ENCODE data around the gene MRC1.

MRC1 gene

DNA sequence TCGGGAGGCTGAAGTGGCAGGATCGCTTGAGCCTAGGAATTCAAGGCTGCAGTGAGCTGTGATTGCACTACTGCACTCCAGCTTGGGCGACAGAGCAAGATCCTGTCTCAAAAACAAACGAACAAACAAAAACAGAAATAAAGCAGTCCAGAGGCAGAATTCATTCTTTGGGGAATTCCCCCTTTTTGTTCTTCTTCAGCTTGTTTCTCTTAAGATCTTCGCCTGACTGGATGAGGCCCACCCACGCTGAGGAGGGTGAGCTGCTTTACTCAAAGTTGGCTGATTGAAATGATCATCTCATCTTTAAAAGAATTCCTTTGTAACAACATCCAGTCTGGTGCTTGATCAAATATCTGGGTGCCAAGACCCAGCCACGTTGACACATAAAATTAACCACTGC lies 10.7 kb downstream of the MRC1 start:
- Histone ChIP-seq H3K27ac (ENCODE audit: extremely low read depth, low read depth, low read length) (no peak overlapping the region), H3K36me3 (ENCODE audit: control insufficient read depth in 2 of 2, insufficient read depth in 1 of 2, low read length in 2 of 2) (no peaks in the 10 kb centered on the region), H3K4me1 (ENCODE audit: control insufficient read depth, insufficient read depth, low read length) (no peaks in the 10 kb centered on the region), H3K9me3 (ENCODE audit: control insufficient read depth, insufficient read depth, low read depth, low read length) (no peaks in the 10 kb centered on the region), H3K4me3 (ENCODE audit: low read depth, low read length) (no peak overlapping the region)
- TF ChIP-seq OVOL3 (tag by site-specific recombination; IDR thresholded peaks at IDR 0.05) (no peak), ZNF600 (tag by site-specific recombination; IDR thresholded peaks at IDR 0.05) (no peak), ZNF10 (tag by site-specific recombination; IDR thresholded peaks at IDR 0.05) (peak; percentile 46; the same call in 1 of the 2 replicates), ZNF302 (tag by site-specific recombination; IDR thresholded peaks at IDR 0.05; ENCODE audit: low read depth) (no peak)
- ChIA-PET POLR2A (no interaction called here), CTCF (no interaction called here)

DNA sequence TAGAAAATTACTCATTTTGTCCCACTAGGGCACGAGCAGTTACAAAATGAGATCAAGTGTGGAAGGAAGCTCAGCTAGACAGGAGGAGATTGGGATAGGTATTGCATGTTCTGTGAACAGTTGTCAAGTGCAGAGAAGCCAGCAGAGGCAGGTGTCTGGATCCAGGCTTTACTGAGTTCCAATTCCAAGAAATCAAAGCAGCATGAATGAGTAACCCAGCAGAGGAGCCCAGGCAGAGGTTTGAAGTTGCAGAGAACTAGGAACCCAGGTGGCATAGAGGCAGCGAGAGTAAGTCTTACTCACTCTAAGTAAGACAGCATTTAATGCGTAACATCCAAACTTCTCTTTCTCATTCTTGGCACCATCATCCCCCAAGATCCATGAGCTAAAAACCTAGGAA lies 11.8 kb downstream of the MRC1 start:
- H3K36me3 ChIP-seq (ENCODE audit: control insufficient read depth in 2 of 2, insufficient read depth in 1 of 2, low read length in 2 of 2), result no peaks in the 10 kb centered on the region
- no peak overlapping the region for H3K4me3 ChIP-seq (ENCODE audit: low read depth, low read length)
- H3K4me1 ChIP-seq (ENCODE audit: control insufficient read depth, insufficient read depth, low read length), result no peaks in the 10 kb centered on the region
- no peak overlapping the region for H3K27ac ChIP-seq (ENCODE audit: extremely low read depth, low read depth, low read length)
- ChIA-PET CTCF (interaction anchor here (0.7 to 1.4 kb wide), 3 partner anchors 27 to 284 kb away, joined by 3 to 5 read pairs (median 4); no protein-coding TSS in a partner anchor), POLR2A (no interaction called here)
- no peaks in the 10 kb centered on the region for H3K9me3 ChIP-seq (ENCODE audit: control insufficient read depth, insufficient read depth, low read depth, low read length)
- TF ChIP-seq GLI2 (tag by site-specific recombination; IDR thresholded peaks at IDR 0.05; ENCODE audit: borderline replicate concordance, low read depth), result no peak

DNA sequence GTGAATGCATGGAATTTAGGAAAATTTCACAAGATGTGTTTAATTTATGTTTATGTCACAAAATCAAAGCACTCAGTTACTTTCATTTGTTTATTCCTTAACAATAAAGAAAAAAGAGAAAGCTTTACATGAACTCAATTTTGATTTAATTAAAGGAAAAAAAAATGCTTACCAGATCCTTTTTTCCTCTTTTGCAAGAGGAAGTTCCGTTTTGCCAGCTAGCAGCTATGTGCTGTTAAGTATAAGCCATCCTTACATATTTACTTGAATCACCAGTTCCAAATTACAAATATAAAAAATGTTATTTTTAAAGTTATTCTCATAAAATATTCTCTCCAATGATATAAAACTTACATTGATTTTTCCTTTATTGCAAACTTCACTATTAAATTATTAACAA lies 12.7 kb downstream of the MRC1 start:
- no peak overlapping the region for H3K4me3 ChIP-seq (ENCODE audit: low read depth, low read length)
- TF ChIP-seq, protein P1, sequence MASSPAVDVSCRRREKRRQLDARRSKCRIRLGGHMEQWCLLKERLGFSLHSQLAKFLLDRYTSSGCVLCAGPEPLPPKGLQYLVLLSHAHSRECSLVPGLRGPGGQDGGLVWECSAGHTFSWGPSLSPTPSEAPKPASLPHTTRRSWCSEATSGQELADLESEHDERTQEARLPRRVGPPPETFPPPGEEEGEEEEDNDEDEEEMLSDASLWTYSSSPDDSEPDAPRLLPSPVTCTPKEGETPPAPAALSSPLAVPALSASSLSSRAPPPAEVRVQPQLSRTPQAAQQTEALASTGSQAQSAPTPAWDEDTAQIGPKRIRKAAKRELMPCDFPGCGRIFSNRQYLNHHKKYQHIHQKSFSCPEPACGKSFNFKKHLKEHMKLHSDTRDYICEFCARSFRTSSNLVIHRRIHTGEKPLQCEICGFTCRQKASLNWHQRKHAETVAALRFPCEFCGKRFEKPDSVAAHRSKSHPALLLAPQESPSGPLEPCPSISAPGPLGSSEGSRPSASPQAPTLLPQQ (tag by site-specific recombination; IDR thresholded peaks at IDR 0.05), result no peak
- TF ChIP-seq ZNF658 (tag by site-specific recombination; IDR thresholded peaks at IDR 0.05), result no peak
- TF ChIP-seq ZNF514 (tag by site-specific recombination; IDR thresholded peaks at IDR 0.05), result no peak
- no peak for TF ChIP-seq HOXA7 (CRISPR knock-in tag; IDR thresholded peaks at IDR 0.05; ENCODE audit: borderline replicate concordance)
- no peak for TF ChIP-seq ZNF777 (tag by site-specific recombination; IDR thresholded peaks at IDR 0.05; ENCODE audit: borderline replicate concordance)
- TF ChIP-seq MYNN (tag by site-specific recombination; IDR thresholded peaks at IDR 0.05; ENCODE audit: borderline replicate concordance), result no peak
- TF ChIP-seq BCL11B (tag by site-specific recombination; IDR thresholded peaks at IDR 0.05; ENCODE audit: low read depth), result no peak
- TF ChIP-seq ZNF302 (tag by site-specific recombination; IDR thresholded peaks at IDR 0.05; ENCODE audit: low read depth), result no peak
- no peak for TF ChIP-seq ZNF670 (tag by site-specific recombination; IDR thresholded peaks at IDR 0.05; ENCODE audit: low read depth)
- H3K27ac ChIP-seq (ENCODE audit: extremely low read depth, low read depth, low read length), result no peak overlapping the region
- POLR2A ChIA-PET, result no interaction called here
- H3K36me3 ChIP-seq (ENCODE audit: control insufficient read depth in 2 of 2, insufficient read depth in 1 of 2, low read length in 2 of 2), result no peaks in the 10 kb centered on the region
- CTCF ChIA-PET, result interaction anchor here (0.9 to 1.4 kb wide), 3 partner anchors 20 to 84 kb away, joined by 3 to 5 read pairs (median 3); no protein-coding TSS in a partner anchor
- H3K4me1 ChIP-seq (ENCODE audit: control insufficient read depth, insufficient read depth, low read length), result no peaks in the 10 kb centered on the region
- H3K9me3 ChIP-seq (ENCODE audit: control insufficient read depth, insufficient read depth, low read depth, low read length), result no peaks in the 10 kb centered on the region

DNA sequence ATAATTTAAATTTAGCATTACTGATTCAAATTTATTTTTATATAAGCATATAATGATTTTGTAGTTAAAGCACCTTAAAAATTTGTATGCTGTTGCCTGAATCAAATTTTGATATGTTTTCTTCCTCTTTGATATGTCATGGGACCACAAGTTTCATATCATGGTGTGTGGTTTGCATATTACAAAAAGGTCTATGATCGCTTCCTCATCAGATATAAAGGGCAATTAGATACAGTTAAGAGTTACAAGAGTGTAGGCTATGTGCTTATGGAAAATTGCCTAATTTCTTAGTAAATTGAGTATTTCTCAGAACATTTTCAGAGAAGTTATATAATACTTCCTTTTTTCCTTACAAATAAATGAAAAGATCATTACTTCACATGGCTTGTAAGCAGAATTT lies 22.2 kb downstream of the MRC1 start:
- H3K4me3 ChIP-seq (ENCODE audit: low read depth, low read length), result no peak overlapping the region
- no peaks in the 10 kb centered on the region for H3K9me3 ChIP-seq (ENCODE audit: control insufficient read depth, insufficient read depth, low read depth, low read length)
- no peak for TF ChIP-seq REPIN1 (tag by site-specific recombination; IDR thresholded peaks at IDR 0.05; ENCODE audit: low read depth)
- ChIA-PET CTCF (no interaction called here), POLR2A (no interaction called here)
- no peak overlapping the region for H3K27ac ChIP-seq (ENCODE audit: extremely low read depth, low read depth, low read length)
- H3K4me1 ChIP-seq (ENCODE audit: control insufficient read depth, insufficient read depth, low read length), result no peaks in the 10 kb centered on the region
- H3K36me3 ChIP-seq (ENCODE audit: control insufficient read depth in 2 of 2, insufficient read depth in 1 of 2, low read length in 2 of 2), result no peaks in the 10 kb centered on the region

DNA sequence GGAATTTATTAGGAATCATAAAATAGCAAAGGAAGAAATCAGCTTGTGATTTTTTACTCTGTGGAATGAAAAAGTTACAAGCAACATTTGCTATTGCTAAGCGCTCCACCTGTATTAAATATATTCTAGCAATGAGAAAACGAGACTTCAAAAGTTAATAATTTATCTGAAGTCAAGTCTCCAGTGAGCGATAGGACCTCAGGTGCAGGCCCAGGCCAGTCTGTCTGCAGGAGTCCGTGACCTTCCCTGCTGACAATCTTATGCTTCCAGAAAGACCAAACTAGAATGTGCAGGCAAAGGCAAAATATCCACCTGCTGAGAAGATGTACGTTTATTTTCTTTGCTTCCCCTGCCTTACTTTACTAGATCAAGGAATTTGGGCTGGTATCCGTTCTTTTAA lies 22.7 kb downstream of the MRC1 start:
- Histone ChIP-seq H3K27ac (ENCODE audit: extremely low read depth, low read depth, low read length) (no peak overlapping the region), H3K4me1 (ENCODE audit: control insufficient read depth, insufficient read depth, low read length) (no peaks in the 10 kb centered on the region), H3K36me3 (ENCODE audit: control insufficient read depth in 2 of 2, insufficient read depth in 1 of 2, low read length in 2 of 2) (no peaks in the 10 kb centered on the region), H3K9me3 (ENCODE audit: control insufficient read depth, insufficient read depth, low read depth, low read length) (no peaks in the 10 kb centered on the region), H3K4me3 (ENCODE audit: low read depth, low read length) (no peak overlapping the region)
- CTCF ChIA-PET, result no interaction called here
- POLR2A ChIA-PET, result no interaction called here
- TF ChIP-seq, protein P2, sequence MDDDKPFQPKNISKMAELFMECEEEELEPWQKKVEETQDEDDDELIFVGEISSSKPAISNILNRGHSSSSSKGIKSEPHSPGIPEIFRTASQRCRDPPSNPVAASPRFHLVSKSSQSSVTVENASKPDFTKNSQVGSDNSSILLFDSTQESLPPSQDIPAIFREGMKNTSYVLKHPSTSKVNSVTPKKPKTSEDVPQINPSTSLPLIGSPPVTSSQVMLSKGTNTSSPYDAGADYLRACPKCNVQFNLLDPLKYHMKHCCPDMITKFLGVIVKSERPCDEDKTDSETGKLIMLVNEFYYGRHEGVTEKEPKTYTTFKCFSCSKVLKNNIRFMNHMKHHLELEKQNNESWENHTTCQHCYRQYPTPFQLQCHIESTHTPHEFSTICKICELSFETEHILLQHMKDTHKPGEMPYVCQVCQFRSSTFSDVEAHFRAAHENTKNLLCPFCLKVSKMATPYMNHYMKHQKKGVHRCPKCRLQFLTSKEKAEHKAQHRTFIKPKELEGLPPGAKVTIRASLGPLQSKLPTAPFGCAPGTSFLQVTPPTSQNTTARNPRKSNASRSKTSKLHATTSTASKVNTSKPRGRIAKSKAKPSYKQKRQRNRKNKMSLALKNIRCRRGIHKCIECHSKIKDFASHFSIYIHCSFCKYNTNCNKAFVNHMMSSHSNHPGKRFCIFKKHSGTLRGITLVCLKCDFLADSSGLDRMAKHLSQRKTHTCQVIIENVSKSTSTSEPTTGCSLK (tag by site-specific recombination; IDR thresholded peaks at IDR 0.05), result no peak
- TF ChIP-seq ZNF514 (tag by site-specific recombination; IDR thresholded peaks at IDR 0.05), result no peak
- TF ChIP-seq, protein P3, sequence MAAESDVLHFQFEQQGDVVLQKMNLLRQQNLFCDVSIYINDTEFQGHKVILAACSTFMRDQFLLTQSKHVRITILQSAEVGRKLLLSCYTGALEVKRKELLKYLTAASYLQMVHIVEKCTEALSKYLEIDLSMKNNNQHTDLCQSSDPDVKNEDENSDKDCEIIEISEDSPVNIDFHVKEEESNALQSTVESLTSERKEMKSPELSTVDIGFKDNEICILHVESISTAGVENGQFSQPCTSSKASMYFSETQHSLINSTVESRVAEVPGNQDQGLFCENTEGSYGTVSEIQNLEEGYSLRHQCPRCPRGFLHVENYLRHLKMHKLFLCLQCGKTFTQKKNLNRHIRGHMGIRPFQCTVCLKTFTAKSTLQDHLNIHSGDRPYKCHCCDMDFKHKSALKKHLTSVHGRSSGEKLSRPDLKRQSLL (tag by site-specific recombination; IDR thresholded peaks at IDR 0.05), result no peak
- no peak for TF ChIP-seq ZSCAN16 (tag by site-specific recombination; IDR thresholded peaks at IDR 0.05)
- TF ChIP-seq, protein P4, sequence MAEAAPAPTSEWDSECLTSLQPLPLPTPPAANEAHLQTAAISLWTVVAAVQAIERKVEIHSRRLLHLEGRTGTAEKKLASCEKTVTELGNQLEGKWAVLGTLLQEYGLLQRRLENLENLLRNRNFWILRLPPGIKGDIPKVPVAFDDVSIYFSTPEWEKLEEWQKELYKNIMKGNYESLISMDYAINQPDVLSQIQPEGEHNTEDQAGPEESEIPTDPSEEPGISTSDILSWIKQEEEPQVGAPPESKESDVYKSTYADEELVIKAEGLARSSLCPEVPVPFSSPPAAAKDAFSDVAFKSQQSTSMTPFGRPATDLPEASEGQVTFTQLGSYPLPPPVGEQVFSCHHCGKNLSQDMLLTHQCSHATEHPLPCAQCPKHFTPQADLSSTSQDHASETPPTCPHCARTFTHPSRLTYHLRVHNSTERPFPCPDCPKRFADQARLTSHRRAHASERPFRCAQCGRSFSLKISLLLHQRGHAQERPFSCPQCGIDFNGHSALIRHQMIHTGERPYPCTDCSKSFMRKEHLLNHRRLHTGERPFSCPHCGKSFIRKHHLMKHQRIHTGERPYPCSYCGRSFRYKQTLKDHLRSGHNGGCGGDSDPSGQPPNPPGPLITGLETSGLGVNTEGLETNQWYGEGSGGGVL (tag by site-specific recombination; IDR thresholded peaks at IDR 0.05), result no peak
- TF ChIP-seq ZNF626 (tag by site-specific recombination; IDR thresholded peaks at IDR 0.05), result no peak

Data from HEK293 (cell line).